HG03457 (cell line): ENCODE results near the gene GRM5.
A peak's percentile ranks its signal among the peaks of the same experiment; 100 is the strongest.
"Not testable (repeated sequence)": the region's sequence is repeated elsewhere in the genome, so short reads cannot be mapped to it uniquely, and the experiment has no call there.

Source experiments
- ATAC-seq: cut with Tn5 transposase; IDR thresholded peaks from one replicate; pipeline ENCODE4 v1.9.1; 2021; ENCODE audit warnings: moderate number of reproducible peaks; ENCODE audit not compliant: unreplicated experiment

GRM5 gene

GRCh38 chr11:88552379-88553062, 513.3 kb downstream of the GRM5 start:
- ATAC-seq, result peak; percentile 91

- no peak for ATAC-seq
Measured at GRCh38 chr11:88544656-88545280, 521.0 kb downstream of the GRM5 start.

- ATAC-seq, result peak; percentile 99
Measured at GRCh38 chr11:88543902-88544655, 521.7 kb downstream of the GRM5 start.

GRCh38 chr11:88541006-88541405, 524.8 kb downstream of the GRM5 start:
- ATAC-seq, result no peak

GRCh38 chr11:88538098-88538497, 527.7 kb downstream of the GRM5 start:
- ATAC-seq, result no peak

- ATAC-seq, result no peak
Measured at GRCh38 chr11:88537613-88538012, 528.2 kb downstream of the GRM5 start.

GRCh38 chr11:88536616-88537265, 529.0 kb downstream of the GRM5 start:
- ATAC-seq, result no peak

- no peak for ATAC-seq
Measured at GRCh38 chr11:88535916-88536547, 529.8 kb downstream of the GRM5 start.

GRCh38 chr11:88535266-88535665, 530.5 kb downstream of the GRM5 start:
- ATAC-seq, result no peak

- not testable (repeated sequence) for ATAC-seq
Measured at GRCh38 chr11:88534706-88535105, 531.1 kb downstream of the GRM5 start.

- ATAC-seq, result no peak
Measured at GRCh38 chr11:88534185-88534584, 531.6 kb downstream of the GRM5 start.

GRCh38 chr11:88533001-88533400, 532.8 kb downstream of the GRM5 start:
- no peak for ATAC-seq

GRCh38 chr11:88531831-88532230, 534.0 kb downstream of the GRM5 start:
- ATAC-seq, result no peak

- ATAC-seq, result no peak
Measured at GRCh38 chr11:88529426-88529825, 536.4 kb downstream of the GRM5 start.

GRCh38 chr11:88523386-88524071, 542.3 kb downstream of the GRM5 start:
- no peak for ATAC-seq

- ATAC-seq, result no peak
Measured at GRCh38 chr11:88522624-88523385, 543.0 kb downstream of the GRM5 start.

GRCh38 chr11:88521799-88522201, 544.0 kb downstream of the GRM5 start:
- no peak for ATAC-seq

- ATAC-seq, result no peak
Measured at GRCh38 chr11:88521399-88521798, 544.4 kb downstream of the GRM5 start.

- ATAC-seq, result no peak
Measured at GRCh38 chr11:88520391-88520790, 545.4 kb downstream of the GRM5 start.

- ATAC-seq, result no peak
Measured at GRCh38 chr11:88515002-88515401, 550.8 kb downstream of the GRM5 start.
